Activated CD4-positive, alpha-beta memory T cell treated with anti-CD3 and anti-CD28 coated beads, Interleukin-2, amount 10 ng/mL, durations not matched to agents 7 days and 5 days (primary cell): Measurements from ENCODE around the gene TOMM5. TPM values are rescaled to one million over a fixed set of nuclear protein-coding genes. Genes with fewer than 3 reads are reported as not detected.

Experiments used
- CTCF ChIA-PET: fragments of 350-600 bp; sonication (Branson Sonifier 250); formaldehyde crosslinking; loops from one replicate; lab custom pipeline; 2021; ENCODE audit warnings: antibody characterized with exemption, inconsistent platforms; lab: Charles Lee
- POLR2A ChIA-PET: fragments of 350-600 bp; sonication (Branson Sonifier 250); formaldehyde crosslinking; loops from one replicate; lab custom pipeline; 2021; ENCODE audit warnings: antibody characterized with exemption; lab: Charles Lee
- DNase-seq: peaks from one replicate; pipeline ENCODE4 v3.0.0-alpha.2; 2020
- H3K27ac Mint-ChIP-seq: one replicate; pipeline ENCODE4 v1.8.0; 2021; ENCODE audit warnings: mild to moderate bottlenecking, mixed read lengths
- H3K27me3 Mint-ChIP-seq: one replicate; pipeline ENCODE4 v1.8.0; 2021; ENCODE audit warnings: mixed read lengths
- H3K36me3 Mint-ChIP-seq: one replicate; pipeline ENCODE4 v1.8.0; 2021; ENCODE audit warnings: low read depth, mixed read lengths
- H3K4me1 Mint-ChIP-seq: one replicate; pipeline ENCODE4 v1.8.0; 2021; ENCODE audit warnings: mixed read lengths
- H3K4me3 Mint-ChIP-seq: one replicate; pipeline ENCODE4 v1.8.0; 2021; ENCODE audit warnings: mild to moderate bottlenecking, mixed read lengths
- H3K9me3 Mint-ChIP-seq: one replicate; pipeline ENCODE4 v1.8.0; 2021; ENCODE audit warnings: mixed read lengths
- total RNA-seq, 2 experiments: library from RNA; stranded (reverse); gene quantifications; one replicate each; pipeline ENCODE4 v1.2.3, GENCODE V29; 2021

Gene TOMM5
- total RNA-seq, 2 experiments from 2014 or later = 81.0 to 86.4 TPM

GRCh38 chr9:37623267-37623666 is 30.9 kb upstream of the TOMM5 start:
- POLR2A ChIA-PET = no interaction called here
- no peak for DNase-seq
- Mint-ChIP-seq H3K9me3 (no peaks in the 10 kb centered on the region), H3K27ac (no peak overlapping the region), H3K4me1 (peaks cover 3% of the 10 kb centered on the region), H3K36me3 (no peaks in the 10 kb centered on the region), H3K4me3 (no peak overlapping the region), H3K27me3 (peaks cover 6% of the 10 kb centered on the region)
- CTCF ChIA-PET = no interaction called here

- Mint-ChIP-seq H3K27ac (no peak overlapping the region), H3K4me3 (no peak overlapping the region), H3K27me3 (peaks cover 8% of the 10 kb centered on the region), H3K36me3 (no peaks in the 10 kb centered on the region), H3K4me1 (peaks cover 9% of the 10 kb centered on the region), H3K9me3 (no peaks in the 10 kb centered on the region)
- POLR2A ChIA-PET = no interaction called here
- no peak for DNase-seq
- CTCF ChIA-PET = interaction anchor here (1.1 kb wide), 1 partner anchor 31 kb away, joined by 3 read pairs; the partner anchor contains the start of gene TOMM5
These were observed 30.1 kb upstream of the TOMM5 start for GRCh38 chr9:37622462-37622861.

- CTCF ChIA-PET = interaction anchor here (1.1 kb wide), 1 partner anchor 30 kb away, joined by 3 read pairs; the partner anchor contains the start of gene TOMM5
- POLR2A ChIA-PET = no interaction called here
- H3K27ac Mint-ChIP-seq = no peak overlapping the region
- H3K27me3 Mint-ChIP-seq = peaks cover 4% of the 10 kb centered on the region
- peaks cover 9% of the 10 kb centered on the region for H3K4me1 Mint-ChIP-seq
- no peaks in the 10 kb centered on the region for H3K36me3 Mint-ChIP-seq
- DNase-seq = no peak
- H3K9me3 Mint-ChIP-seq = no peaks in the 10 kb centered on the region
- H3K4me3 Mint-ChIP-seq = no peak overlapping the region
These were observed 29.1 kb upstream of the TOMM5 start for GRCh38 chr9:37621273-37622121.

GRCh38 chr9:37620396-37620795 is 28.0 kb upstream of the TOMM5 start:
- peaks cover 9% of the 10 kb centered on the region for H3K4me1 Mint-ChIP-seq

GRCh38 chr9:37619806-37620205 is 27.4 kb upstream of the TOMM5 start:
- peaks cover 9% of the 10 kb centered on the region for H3K4me1 Mint-ChIP-seq
- DNase-seq = no peak
- no peak overlapping the region for H3K4me3 Mint-ChIP-seq
- H3K27me3 Mint-ChIP-seq = peaks cover 4% of the 10 kb centered on the region
- no peak overlapping the region for H3K27ac Mint-ChIP-seq
- no peaks in the 10 kb centered on the region for H3K9me3 Mint-ChIP-seq
- ChIA-PET CTCF (no interaction called here), POLR2A (no interaction called here)
- no peaks in the 10 kb centered on the region for H3K36me3 Mint-ChIP-seq

More at GRCh38 chr9:37620396-37620795, 28.0 kb upstream of the TOMM5 start:
- no peak for DNase-seq
- ChIA-PET POLR2A (no interaction called here), CTCF (no interaction called here)
- Mint-ChIP-seq H3K36me3 (no peaks in the 10 kb centered on the region), H3K27ac (no peak overlapping the region), H3K27me3 (peaks cover 4% of the 10 kb centered on the region), H3K9me3 (no peaks in the 10 kb centered on the region), H3K4me3 (no peak overlapping the region)

GRCh38 chr9:37618817-37619216 is 26.4 kb upstream of the TOMM5 start:
- peaks cover 9% of the 10 kb centered on the region for H3K4me1 Mint-ChIP-seq
- no peaks in the 10 kb centered on the region for H3K9me3 Mint-ChIP-seq
- peaks cover 9% of the 10 kb centered on the region for H3K27me3 Mint-ChIP-seq
- DNase-seq = no peak
- H3K4me3 Mint-ChIP-seq = no peak overlapping the region
- ChIA-PET CTCF (no interaction called here), POLR2A (no interaction called here)
- no peak overlapping the region for H3K27ac Mint-ChIP-seq
- no peaks in the 10 kb centered on the region for H3K36me3 Mint-ChIP-seq

- peaks cover 8% of the 10 kb centered on the region for H3K27me3 Mint-ChIP-seq
- no peak overlapping the region for H3K27ac Mint-ChIP-seq
- no peaks in the 10 kb centered on the region for H3K36me3 Mint-ChIP-seq
- H3K4me3 Mint-ChIP-seq = no peak overlapping the region
- DNase-seq = peak; percentile 20
- peaks cover 9% of the 10 kb centered on the region for H3K4me1 Mint-ChIP-seq
- ChIA-PET CTCF (no interaction called here), POLR2A (interaction anchor here (0.6 kb wide), 1 partner anchor 26 kb away, joined by 3 read pairs; no protein-coding TSS in a partner anchor)
- no peaks in the 10 kb centered on the region for H3K9me3 Mint-ChIP-seq
These were observed 25.4 kb upstream of the TOMM5 start for GRCh38 chr9:37617832-37618231.

- Mint-ChIP-seq H3K36me3 (no peaks in the 10 kb centered on the region), H3K27me3 (peaks cover 10% of the 10 kb centered on the region), H3K4me1 (peaks cover 9% of the 10 kb centered on the region), H3K4me3 (no peak overlapping the region), H3K27ac (no peak overlapping the region), H3K9me3 (no peaks in the 10 kb centered on the region)
- ChIA-PET CTCF (no interaction called here), POLR2A (no interaction called here)
- no peak for DNase-seq
These were observed 24.8 kb upstream of the TOMM5 start for GRCh38 chr9:37617161-37617560.

GRCh38 chr9:37611961-37612360 is 19.6 kb upstream of the TOMM5 start:
- no peak for DNase-seq
- POLR2A ChIA-PET = no interaction called here
- CTCF ChIA-PET = interaction anchor here (0.6 kb wide), 1 partner anchor 130 kb away, joined by 4 read pairs; no protein-coding TSS in a partner anchor
- no peaks in the 10 kb centered on the region for H3K9me3 Mint-ChIP-seq
- H3K27me3 Mint-ChIP-seq = peaks cover 34% of the 10 kb centered on the region
- no peak overlapping the region for H3K27ac Mint-ChIP-seq
- H3K36me3 Mint-ChIP-seq = no peaks in the 10 kb centered on the region
- H3K4me1 Mint-ChIP-seq = no peaks in the 10 kb centered on the region
- no peak overlapping the region for H3K4me3 Mint-ChIP-seq

GRCh38 chr9:37611014-37611413 is 18.6 kb upstream of the TOMM5 start:
- Mint-ChIP-seq H3K9me3 (no peaks in the 10 kb centered on the region), H3K27ac (no peak overlapping the region), H3K4me1 (no peaks in the 10 kb centered on the region), H3K4me3 (no peak overlapping the region), H3K36me3 (no peaks in the 10 kb centered on the region), H3K27me3 (peaks cover 40% of the 10 kb centered on the region)
- no peak for DNase-seq
- CTCF ChIA-PET = no interaction called here
- POLR2A ChIA-PET = no interaction called here

- ChIA-PET POLR2A (no interaction called here), CTCF (interaction anchor here (0.8 kb wide), 1 partner anchor 18 kb away, joined by 3 read pairs; the partner anchor contains the start of gene TOMM5)
- Mint-ChIP-seq H3K36me3 (no peaks in the 10 kb centered on the region), H3K4me3 (no peak overlapping the region), H3K27ac (no peak overlapping the region), H3K4me1 (no peaks in the 10 kb centered on the region), H3K9me3 (no peaks in the 10 kb centered on the region), H3K27me3 (peaks cover 43% of the 10 kb centered on the region)
- DNase-seq = no peak
These were observed 17.5 kb upstream of the TOMM5 start for GRCh38 chr9:37609735-37610397.

GRCh38 chr9:37608250-37608649 is 15.9 kb upstream of the TOMM5 start:
- Mint-ChIP-seq H3K36me3 (no peaks in the 10 kb centered on the region), H3K9me3 (no peaks in the 10 kb centered on the region), H3K4me1 (no peaks in the 10 kb centered on the region), H3K4me3 (no peak overlapping the region), H3K27ac (no peak overlapping the region), H3K27me3 (peaks cover 42% of the 10 kb centered on the region)
- no peak for DNase-seq
- ChIA-PET CTCF (no interaction called here), POLR2A (interaction anchor here (2.0 kb wide), 1 partner anchor 16 kb away, joined by 7 read pairs; the partner anchor contains the start of gene TOMM5)

GRCh38 chr9:37604296-37604695 is 11.9 kb upstream of the TOMM5 start:
- ChIA-PET POLR2A (no interaction called here), CTCF (no interaction called here)
- Mint-ChIP-seq H3K36me3 (no peaks in the 10 kb centered on the region), H3K27me3 (peaks cover 40% of the 10 kb centered on the region), H3K27ac (no peak overlapping the region), H3K4me1 (no peaks in the 10 kb centered on the region), H3K4me3 (no peak overlapping the region), H3K9me3 (no peaks in the 10 kb centered on the region)
- no peak for DNase-seq
